Lower leg skin (tissue), 3 donors: ENCODE results near the gene NKAIN2.

ENCODE experiments used
- CTCF ChIP-seq, 3 donors: fragments of 450-650 bp; IDR thresholded peaks; one replicate each; pipeline ENCODE4 v1.5.1; 2016; ENCODE audit warnings: antibody characterized with exemption in 3 of 3, mild to moderate bottlenecking in 3 of 3, moderate library complexity in 2 of 3
- POLR2A ChIP-seq, 2 donors: fragments of 450-650 bp; IDR thresholded peaks; one replicate each; pipeline ENCODE4 v1.6.1; 2016 to 2017; ENCODE audit warnings: antibody characterized with exemption in 2 of 2, mild to moderate bottlenecking in 1 of 2, moderate library complexity in 1 of 2

- no peak for TF ChIP-seq CTCF (IDR thresholded peaks at IDR 0.05)
- TF ChIP-seq POLR2A (IDR thresholded peaks at IDR 0.05): no peak
Observed at GRCh38 chr6:123898665-123899064, 95.0 kb downstream of the NKAIN2 start.
